ENCODE measurements around the gene MLC1.

GRCh38 chr22:50134481-50134880 lies 49.3 kb upstream of the MLC1 start:
- TF ChIP-seq POLR2AphosphoS5 (IDR thresholded peaks at IDR 0.05; ENCODE audit: low read depth, low read length) (no peak), TAF1 (IDR thresholded peaks at IDR 0.05; ENCODE audit: borderline replicate concordance, low read depth, low read length) (no peak), POLR2A (IDR thresholded peaks at IDR 0.05; ENCODE audit: low read depth, low read length) (no peak)

Data from GM12892 (cell line).